22Rv1 (cell line): ENCODE measurements around the gene SON.

Source experiments
- CTCF ChIP-seq: fragments of 450-650 bp; IDR thresholded peaks from 2 replicates; pipeline ENCODE4 v1.5.1; 2017; ENCODE audit warnings: mild to moderate bottlenecking
- ZFX ChIP-seq: fragments of 450-650 bp; IDR thresholded peaks from 2 replicates; pipeline ENCODE4 v1.6.1; 2017; ENCODE audit warnings: antibody characterized with exemption, borderline replicate concordance

GRCh38 chr21:33567914-33568313 is 25.1 kb downstream of the SON start:
- TF ChIP-seq ZFX (no peak), CTCF (no peak)
